Kidney epithelial cell (primary cell): ENCODE data around the gene ENTHD1. TPM values are rescaled to one million over a fixed set of nuclear protein-coding genes. Genes with fewer than 3 reads are reported as not detected.

Experiments
- DNase-seq: peaks from one replicate; pipeline ENCODE4 v3.0.0-alpha.2; 2010; ENCODE audit warnings: low read depth
- H3K27me3 ChIP-seq: 2 replicates; pipeline ENCODE4 v1.6.0; 2011; ENCODE audit warnings: low read length; ENCODE audit not compliant: control insufficient read depth, insufficient read depth
- H3K36me3 ChIP-seq: 2 replicates; pipeline ENCODE4 v1.5.1; 2011; ENCODE audit warnings: low read length; ENCODE audit not compliant: control insufficient read depth, insufficient read depth
- H3K4me3 ChIP-seq: 2 replicates; pipeline ENCODE4 v1.5.1; 2011; ENCODE audit warnings: low read depth, mild to moderate bottlenecking, control low read depth, low read length
- total RNA-seq: library from RNA; depleted of rRNA; stranded (reverse); fragments of >200 nt; gene quantifications from 2 replicates; pipeline ENCODE4 v1.2.3, GENCODE V29; 2015
- TF ChIP-seq, protein P1 (sequence below): IDR thresholded peaks from 2 replicates; pipeline ENCODE4 v1.5.1; 2011; ENCODE audit warnings: mild to moderate bottlenecking, moderate library complexity, low read length, control low read depth, inconsistent platforms; ENCODE audit not compliant: insufficient read depth, poor library complexity, severe bottlenecking

ENTHD1 gene
- total RNA-seq, 1 donor from 2014 or later = not detected

DNA sequence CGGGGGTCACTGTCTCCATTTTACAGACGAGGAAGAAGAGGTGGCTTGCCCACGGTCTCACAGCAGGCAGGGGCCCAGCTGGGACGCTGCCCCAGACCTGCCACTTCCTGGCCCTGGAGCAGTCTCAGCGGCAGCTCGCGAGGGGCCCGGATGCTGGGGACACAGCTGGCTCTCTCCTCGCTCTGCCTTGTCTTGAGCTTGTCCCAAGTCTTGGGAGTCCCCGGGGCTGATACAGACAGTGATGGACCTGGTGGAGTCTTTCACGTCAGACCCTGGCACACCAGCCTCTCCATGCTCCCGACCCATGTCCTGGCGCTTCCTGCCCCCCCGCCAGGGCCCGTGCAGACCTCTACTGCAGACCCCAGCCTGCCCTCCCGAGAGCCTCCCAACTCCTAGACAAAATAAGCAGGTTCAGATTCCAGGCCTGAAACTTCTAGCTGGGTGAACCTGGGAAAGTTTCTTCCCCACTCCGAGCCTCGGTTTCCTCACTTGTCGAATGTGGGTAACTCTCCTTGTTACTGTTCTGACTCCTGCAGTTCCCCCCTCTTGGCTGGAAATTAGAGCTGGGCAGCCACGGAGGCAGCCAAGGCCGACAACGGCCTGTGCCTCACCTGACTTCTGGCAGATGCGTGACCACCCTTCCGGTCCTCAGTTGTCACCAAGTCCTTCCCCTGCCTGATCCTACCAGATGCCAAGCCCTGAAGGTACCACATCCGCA lies 177.6 kb downstream of the ENTHD1 start:
- TF ChIP-seq, protein P1, sequence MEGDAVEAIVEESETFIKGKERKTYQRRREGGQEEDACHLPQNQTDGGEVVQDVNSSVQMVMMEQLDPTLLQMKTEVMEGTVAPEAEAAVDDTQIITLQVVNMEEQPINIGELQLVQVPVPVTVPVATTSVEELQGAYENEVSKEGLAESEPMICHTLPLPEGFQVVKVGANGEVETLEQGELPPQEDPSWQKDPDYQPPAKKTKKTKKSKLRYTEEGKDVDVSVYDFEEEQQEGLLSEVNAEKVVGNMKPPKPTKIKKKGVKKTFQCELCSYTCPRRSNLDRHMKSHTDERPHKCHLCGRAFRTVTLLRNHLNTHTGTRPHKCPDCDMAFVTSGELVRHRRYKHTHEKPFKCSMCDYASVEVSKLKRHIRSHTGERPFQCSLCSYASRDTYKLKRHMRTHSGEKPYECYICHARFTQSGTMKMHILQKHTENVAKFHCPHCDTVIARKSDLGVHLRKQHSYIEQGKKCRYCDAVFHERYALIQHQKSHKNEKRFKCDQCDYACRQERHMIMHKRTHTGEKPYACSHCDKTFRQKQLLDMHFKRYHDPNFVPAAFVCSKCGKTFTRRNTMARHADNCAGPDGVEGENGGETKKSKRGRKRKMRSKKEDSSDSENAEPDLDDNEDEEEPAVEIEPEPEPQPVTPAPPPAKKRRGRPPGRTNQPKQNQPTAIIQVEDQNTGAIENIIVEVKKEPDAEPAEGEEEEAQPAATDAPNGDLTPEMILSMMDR = no peak
- Histone ChIP-seq H3K4me3 (no peak overlapping the region), H3K27me3 (peaks cover 11% of the 10 kb centered on the region), H3K36me3 (no peaks in the 10 kb centered on the region)
- DNase-seq = no peak

DNA sequence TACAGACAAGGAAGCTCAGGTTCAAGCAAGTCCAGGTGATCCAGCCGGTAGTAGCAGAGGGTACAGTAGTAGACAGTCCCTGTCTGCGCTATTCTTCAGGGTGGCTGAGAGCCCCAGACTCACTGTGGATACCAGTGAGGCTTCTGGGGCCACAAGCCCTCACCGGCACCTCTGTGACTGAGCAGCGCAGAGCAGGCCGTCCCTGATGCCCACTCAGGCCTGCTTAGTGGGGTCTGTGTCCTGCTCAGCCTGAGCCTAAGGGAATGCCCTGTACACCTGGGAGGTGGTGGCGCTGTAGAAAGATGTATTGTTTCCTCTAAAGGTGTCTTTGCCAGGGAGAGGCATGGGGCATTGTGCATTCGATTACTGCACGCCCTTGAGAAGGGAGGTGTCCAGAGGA lies 179.2 kb downstream of the ENTHD1 start:
- Histone ChIP-seq H3K27me3 (peaks cover 17% of the 10 kb centered on the region), H3K36me3 (no peaks in the 10 kb centered on the region), H3K4me3 (no peak overlapping the region)
- TF ChIP-seq, protein P1 = no peak
- no peak for DNase-seq

DNA sequence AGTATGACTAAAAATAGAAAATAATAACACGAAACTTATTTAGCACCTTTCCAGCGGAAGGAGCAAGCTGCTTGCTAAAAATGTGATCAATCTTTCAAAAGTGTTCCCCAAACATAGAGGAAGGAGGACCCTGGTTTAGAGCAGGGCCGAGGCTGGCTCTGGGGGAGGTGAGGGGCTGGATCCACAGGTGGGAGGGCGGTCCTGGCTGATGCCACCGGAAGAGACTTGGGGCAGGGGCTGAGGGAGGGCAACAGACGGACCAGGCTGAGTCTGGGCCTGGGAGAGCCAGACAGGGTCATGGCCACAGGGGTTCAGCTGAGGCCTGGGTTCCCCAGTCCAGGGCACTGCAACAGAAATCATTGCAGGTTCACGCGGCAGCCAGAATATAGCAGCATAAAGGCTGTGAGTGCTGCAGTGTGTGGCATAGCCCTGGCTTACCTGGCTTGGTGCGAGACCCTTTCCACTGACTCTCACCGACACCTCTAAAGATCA lies 179.7 kb downstream of the ENTHD1 start:
- TF ChIP-seq, protein P1 = no peak
- no peaks in the 10 kb centered on the region for H3K36me3 ChIP-seq
- H3K27me3 ChIP-seq = peaks cover 17% of the 10 kb centered on the region
- DNase-seq = no peak
- no peak overlapping the region for H3K4me3 ChIP-seq

DNA sequence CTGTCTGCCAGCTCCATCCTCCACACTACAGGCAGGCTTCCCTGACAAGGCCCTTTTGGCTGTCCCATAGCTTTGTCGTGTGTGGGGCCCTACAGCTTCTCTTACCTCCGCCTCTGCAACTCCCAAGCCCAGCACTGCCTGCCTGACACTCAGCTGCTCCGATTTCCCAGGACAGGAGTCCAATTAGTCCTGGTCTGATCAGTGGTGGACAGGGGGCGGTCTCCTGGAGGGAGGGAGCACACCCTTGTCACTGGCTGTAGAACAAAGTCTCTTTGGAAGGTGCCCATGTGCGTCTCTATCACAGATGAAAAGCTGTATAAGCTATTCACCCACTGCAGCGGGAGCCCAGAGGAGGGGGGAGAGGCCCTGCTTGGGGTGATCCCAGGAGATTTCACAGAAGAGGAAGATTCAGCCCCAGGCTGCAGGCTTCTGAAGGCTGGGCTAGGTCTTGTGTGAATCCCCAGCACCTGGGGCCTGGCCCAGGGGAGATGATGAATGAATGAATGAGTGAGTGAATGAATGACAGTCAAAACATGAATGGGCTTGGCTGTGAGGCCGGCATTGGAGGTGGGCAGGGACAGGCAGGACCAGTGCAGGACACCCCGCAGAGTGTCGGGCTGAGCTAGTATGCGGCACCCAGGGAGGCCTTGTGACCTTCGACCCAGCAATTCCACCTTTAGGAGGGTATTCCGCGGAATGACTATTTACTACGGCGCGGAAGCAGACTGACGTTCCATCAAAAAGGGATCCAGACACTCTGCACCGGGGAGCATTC lies 180.6 kb downstream of the ENTHD1 start:
- no peaks in the 10 kb centered on the region for H3K36me3 ChIP-seq
- no peak for DNase-seq
- peaks cover 17% of the 10 kb centered on the region for H3K27me3 ChIP-seq
- no peak overlapping the region for H3K4me3 ChIP-seq
- TF ChIP-seq, protein P1 = no peak

DNA sequence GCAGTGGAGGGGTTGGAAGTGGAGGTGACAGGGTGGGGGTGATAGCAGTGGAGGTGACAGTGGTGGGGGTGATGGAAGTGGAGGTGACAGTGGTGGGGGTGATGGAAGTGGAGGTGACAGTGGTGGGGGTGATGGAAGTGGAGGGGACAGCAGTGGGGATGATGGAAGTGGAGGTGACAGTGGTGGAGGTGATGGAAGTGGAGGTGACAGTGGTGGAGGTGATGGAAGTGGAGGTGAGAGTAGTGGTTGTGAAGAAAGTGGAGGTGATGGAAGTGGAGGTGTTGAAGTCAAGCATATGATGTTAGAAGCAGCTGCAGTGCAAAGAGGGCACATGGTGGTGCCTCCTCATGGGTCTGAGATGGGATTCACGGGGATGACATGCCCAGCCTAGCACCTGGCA lies 181.5 kb downstream of the ENTHD1 start:
- Histone ChIP-seq H3K4me3 (no peak overlapping the region), H3K27me3 (peaks cover 20% of the 10 kb centered on the region)

More for the DNA sequence above, 181.5 kb downstream of the ENTHD1 start:
- DNase-seq = no peak
- TF ChIP-seq, protein P1 = no peak
- no peaks in the 10 kb centered on the region for H3K36me3 ChIP-seq
